Hepatocyte (in vitro differentiated cells): ENCODE data around the gene LIN54.

Experiments
- EZH2 ChIP-seq: fragments of 200-600 bp; sonication (generic); IDR thresholded peaks from 2 replicates; pipeline ENCODE4 v1.6.1; 2016; ENCODE audit warnings: antibody characterized with exemption, mild to moderate bottlenecking, borderline replicate concordance
- TF ChIP-seq, protein P1 (sequence below): fragments of 200-600 bp; sonication (generic); IDR thresholded peaks from 2 replicates; pipeline ENCODE4 v1.5.1; 2016; ENCODE audit warnings: antibody characterized with exemption, mild to moderate bottlenecking; ENCODE audit not compliant: poor library complexity

DNA sequence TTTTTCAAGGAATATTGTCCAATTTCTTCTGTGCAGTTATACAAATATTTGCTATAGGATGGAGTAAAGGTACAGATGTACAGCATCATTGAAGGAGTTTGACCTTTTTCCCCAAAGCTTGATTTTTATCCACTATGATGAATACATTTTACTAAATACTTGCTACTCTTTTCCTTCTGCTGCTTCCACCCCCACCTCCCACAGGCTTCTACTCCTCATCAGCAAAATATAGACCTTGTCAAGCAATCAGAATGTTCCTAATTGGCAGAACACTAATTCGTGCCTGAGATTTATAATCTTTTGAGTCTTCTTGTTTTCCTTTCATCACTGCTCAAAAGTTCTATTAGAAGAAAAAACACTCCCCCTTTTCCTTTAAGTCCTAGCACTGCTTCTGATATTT lies 113.9 kb downstream of the LIN54 start:
- TF ChIP-seq, protein P1, sequence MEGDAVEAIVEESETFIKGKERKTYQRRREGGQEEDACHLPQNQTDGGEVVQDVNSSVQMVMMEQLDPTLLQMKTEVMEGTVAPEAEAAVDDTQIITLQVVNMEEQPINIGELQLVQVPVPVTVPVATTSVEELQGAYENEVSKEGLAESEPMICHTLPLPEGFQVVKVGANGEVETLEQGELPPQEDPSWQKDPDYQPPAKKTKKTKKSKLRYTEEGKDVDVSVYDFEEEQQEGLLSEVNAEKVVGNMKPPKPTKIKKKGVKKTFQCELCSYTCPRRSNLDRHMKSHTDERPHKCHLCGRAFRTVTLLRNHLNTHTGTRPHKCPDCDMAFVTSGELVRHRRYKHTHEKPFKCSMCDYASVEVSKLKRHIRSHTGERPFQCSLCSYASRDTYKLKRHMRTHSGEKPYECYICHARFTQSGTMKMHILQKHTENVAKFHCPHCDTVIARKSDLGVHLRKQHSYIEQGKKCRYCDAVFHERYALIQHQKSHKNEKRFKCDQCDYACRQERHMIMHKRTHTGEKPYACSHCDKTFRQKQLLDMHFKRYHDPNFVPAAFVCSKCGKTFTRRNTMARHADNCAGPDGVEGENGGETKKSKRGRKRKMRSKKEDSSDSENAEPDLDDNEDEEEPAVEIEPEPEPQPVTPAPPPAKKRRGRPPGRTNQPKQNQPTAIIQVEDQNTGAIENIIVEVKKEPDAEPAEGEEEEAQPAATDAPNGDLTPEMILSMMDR = no peak
- no peak for TF ChIP-seq EZH2
